NCI-H69 (cell line): ENCODE measurements around the gene BRPF1.

ENCODE experiments used
- DNase-seq: peaks from one replicate; lab custom pipeline; 2025; lab: John Stamatoyannopoulos, UW

The BRPF1 gene

DNA sequence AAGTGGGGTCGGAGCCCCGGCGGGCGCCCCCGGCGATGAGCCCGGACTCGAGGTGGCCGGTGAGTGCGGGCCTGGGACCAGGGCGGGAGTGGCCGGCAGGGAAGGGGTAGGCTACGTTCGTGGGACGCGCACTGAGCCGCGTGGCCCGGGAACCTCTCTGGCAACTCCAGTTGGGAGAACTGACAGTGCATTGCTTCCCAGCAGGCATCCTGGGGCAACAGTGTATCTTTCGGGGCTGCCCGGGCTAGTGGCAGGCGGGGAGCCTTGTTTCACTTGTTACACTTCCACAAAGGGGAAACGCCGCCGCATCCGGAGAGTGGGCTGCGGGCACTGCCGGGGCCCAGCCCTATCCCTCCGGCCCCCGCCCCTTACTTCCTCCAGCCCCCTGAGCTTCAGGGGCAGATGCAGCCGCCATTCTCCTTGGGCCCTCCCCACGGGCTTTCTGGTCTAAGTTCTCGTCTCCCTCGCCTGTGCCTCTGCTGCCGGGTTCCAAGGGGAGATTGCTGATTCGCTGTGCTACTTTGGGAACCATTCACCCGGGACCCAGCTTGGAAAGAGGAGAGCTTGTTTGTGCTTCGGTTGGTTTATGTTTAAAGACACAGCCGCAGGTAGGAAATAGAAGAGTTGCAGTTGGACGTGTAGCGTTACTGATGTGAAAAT, 675 bp downstream of the BRPF1 start:
- DNase-seq: peak; percentile 16

- no peak for DNase-seq
Observed at GRCh38 chr3:9732740-9733115, 1.2 kb downstream of the BRPF1 start.

GRCh38 chr3:9736831-9737230, 5.3 kb downstream of the BRPF1 start:
- DNase-seq: no peak

DNA sequence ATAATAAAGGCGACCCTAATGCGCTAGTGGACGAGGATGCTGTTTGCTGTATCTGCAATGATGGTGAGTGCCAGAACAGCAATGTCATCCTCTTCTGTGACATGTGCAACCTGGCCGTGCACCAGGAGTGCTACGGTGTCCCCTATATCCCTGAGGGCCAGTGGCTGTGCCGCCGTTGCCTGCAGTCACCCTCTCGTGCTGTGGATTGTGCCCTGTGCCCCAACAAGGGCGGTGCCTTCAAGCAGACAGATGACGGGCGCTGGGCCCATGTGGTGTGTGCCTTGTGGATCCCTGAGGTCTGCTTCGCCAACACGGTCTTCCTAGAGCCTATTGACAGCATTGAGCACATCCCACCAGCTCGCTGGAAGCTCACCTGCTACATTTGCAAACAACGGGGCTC, 7.6 kb downstream of the BRPF1 start:
- DNase-seq: no peak

DNA sequence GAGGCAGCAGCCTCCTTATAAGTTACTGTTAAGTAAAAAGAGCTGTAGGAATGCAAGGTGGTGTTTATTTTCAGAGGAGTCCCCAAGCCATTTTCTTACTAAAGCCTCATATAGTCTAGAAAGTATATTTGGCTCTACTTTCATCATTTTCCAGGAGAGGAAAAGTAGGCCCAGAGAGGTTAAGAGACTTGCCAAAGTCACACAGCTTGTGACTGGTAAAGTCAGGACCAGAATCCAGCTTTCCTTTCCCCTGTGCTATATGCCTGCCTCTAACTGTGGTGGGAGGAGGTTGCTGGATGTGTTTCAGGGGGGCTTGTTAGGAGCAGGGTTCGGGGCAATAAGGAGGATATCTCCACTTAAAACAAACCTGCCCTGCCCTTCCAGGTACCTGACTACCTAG, 11.0 kb downstream of the BRPF1 start:
- DNase-seq: no peak

DNA sequence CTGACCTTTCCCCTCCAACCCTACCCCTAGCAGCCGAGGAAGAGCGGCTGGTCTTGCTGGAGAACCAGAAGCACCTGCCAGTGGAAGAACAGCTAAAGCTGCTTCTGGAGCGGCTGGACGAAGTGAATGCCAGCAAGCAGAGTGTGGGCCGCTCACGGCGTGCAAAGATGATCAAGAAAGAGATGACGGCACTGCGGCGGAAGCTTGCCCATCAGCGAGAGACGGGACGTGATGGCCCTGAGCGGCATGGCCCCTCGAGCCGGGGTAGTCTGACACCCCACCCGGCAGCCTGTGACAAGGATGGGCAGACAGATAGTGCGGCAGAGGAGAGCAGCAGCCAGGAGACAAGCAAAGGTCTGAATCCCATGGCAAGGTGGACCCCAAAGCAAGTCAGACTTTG, 12.0 kb downstream of the BRPF1 start:
- no peak for DNase-seq

DNA sequence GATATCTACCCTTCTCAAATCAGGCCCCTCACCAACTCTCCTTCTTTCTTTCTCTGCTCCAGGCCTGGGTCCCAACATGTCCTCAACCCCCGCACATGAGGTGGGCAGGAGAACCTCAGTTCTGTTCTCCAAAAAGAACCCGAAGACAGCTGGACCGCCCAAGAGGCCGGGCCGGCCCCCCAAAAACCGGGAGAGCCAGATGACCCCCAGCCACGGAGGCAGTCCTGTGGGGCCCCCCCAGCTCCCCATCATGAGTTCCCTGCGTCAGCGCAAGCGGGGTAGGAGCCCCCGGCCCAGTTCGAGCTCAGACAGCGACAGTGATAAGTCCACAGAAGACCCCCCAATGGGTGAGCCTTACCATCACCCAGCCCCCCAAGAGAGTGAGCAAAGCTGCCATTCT, 12.6 kb downstream of the BRPF1 start:
- no peak for DNase-seq

DNA sequence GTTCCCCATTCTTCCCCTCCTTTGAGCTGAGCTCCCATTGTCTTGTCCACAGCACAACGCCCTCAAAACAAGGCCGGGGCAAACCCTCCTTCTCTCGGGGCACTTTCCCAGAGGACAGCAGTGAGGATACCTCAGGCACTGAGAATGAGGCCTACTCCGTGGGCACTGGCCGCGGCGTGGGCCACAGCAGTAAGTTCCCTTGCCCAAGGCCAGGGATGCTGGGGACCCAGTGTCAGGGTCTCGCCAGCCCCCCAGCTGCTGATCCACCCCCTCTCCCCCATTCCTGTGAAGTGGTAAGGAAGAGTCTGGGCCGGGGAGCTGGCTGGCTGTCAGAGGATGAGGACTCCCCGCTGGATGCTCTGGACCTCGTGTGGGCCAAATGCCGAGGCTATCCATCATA, 14.0 kb downstream of the BRPF1 start:
- no peak for DNase-seq

DNA sequence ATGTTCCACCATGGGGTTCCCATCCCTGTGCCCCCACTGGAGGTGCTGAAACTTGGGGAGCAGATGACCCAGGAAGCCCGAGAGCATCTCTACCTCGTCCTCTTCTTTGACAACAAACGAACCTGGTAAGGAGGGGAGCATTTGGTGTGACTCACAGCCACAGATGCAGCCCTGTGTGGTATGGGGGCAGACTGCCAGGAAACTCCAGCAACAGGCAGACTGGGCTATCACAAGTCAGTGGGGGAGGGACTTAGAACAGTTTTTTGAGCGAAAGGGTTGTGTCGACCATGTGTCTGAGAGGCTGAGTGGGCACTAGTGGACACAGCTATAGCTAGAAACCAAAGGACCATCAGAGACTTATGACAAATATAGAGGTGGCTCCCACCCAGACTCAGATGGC, 14.8 kb downstream of the BRPF1 start:
- no peak for DNase-seq

GRCh38 chr3:9747267-9747666, 15.7 kb downstream of the BRPF1 start:
- no peak for DNase-seq

DNA sequence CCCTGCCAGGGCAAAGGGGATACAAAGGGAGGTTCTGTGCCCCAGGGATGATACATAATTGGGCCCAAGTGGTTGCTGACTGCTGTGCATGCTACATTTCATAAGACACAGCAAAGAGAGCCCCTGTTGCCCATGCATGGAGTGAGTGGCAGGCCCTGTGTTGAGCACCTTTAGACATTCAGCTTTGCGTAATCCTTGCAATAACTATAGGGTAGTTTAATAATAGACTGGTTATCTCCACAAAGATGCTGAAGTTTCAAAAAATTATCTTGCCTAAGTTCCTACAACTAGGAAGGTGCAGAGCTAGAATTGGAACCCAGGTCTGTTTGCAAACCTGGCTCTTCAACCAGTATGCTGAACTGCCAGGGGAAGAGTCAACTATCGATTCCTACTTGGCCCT, 16.5 kb downstream of the BRPF1 start:
- no peak for DNase-seq

GRCh38 chr3:9749296-9749644, 17.7 kb downstream of the BRPF1 start:
- DNase-seq: no peak

GRCh38 chr3:9749645-9750555, 18.4 kb downstream of the BRPF1 start, which contains the start of gene OGG1:
Gene OGG1, plus strand, starts transcription at chr3:9749952. Its CDS starts 335 bp downstream, at chr3:9750287.
- peak; percentile 97 for DNase-seq

DNA sequence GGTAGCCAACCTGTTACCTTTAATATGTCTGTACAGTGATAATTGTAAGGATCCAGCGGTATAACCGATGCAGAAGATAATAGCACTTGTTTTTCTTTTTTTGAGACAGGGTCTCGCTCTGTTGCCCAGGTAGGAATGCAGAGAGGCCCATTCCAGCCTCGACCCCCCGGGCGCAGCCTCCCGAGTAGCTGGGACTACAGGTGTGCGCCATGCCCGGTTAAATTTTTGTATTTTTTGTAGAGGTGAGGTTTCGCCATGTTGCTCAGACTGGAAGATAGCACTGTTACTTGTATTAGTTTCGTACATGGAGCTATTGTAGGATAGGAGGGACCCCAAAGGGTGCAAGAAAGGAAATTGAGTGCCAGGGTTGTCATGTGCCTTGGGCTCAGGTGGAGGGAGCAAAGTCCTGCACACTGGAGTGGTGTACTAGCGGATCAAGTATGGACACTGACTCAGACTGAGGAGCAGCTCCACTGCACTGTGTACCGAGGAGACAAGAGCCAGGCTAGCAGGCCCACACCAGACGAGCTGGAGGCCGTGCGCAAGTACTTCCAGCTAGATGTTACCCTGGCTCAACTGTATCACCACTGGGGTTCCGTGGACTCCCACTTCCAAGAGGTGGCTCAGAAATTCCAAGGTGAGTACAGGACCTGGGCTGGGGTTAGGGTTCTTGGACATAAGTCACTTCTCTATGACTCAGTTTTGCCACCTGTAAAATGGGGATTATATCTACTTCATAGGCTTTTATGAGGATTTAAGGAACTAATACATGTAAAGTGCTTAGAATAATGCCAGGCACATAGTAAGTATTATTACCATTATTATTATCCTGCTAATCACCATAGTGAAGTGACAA, 19.2 kb downstream of the BRPF1 start:
- no peak for DNase-seq

DNA sequence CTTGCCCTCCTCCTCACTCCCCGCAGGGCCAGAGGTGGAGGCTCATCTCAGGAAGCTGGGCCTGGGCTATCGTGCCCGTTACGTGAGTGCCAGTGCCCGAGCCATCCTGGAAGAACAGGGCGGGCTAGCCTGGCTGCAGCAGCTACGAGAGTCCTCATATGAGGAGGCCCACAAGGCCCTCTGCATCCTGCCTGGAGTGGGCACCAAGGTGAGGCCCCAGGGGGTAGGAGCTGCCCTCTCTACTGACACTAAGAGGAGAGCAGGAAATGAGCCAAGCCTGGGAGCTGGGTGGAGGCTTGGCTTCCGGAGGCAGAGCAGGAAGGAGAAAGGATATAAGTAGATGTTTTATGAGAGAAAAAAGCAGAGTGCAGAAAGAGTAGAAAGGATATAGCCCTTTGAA, 23.1 kb downstream of the BRPF1 start:
- DNase-seq: no peak

DNA sequence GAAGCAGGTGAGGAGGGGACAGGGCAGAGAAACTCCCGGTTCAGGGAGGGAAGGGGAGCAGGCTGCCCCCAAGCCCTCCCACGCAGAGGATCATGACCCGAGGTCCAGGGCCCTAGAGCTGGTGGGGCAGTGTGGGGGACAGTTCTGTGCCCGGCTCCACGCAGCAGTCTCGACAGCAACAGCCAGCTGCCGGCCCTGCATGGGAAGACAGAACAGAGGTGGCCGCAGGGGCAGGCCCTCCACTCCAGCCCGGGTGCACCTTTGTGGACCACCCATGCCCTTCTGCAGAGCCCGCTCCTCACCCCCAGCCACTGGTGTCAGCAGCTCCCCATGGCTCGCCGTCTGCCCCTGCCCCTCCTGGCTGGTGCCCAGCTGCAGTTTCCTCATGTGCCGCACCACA, 25.9 kb downstream of the BRPF1 start:
- no peak for DNase-seq

DNA sequence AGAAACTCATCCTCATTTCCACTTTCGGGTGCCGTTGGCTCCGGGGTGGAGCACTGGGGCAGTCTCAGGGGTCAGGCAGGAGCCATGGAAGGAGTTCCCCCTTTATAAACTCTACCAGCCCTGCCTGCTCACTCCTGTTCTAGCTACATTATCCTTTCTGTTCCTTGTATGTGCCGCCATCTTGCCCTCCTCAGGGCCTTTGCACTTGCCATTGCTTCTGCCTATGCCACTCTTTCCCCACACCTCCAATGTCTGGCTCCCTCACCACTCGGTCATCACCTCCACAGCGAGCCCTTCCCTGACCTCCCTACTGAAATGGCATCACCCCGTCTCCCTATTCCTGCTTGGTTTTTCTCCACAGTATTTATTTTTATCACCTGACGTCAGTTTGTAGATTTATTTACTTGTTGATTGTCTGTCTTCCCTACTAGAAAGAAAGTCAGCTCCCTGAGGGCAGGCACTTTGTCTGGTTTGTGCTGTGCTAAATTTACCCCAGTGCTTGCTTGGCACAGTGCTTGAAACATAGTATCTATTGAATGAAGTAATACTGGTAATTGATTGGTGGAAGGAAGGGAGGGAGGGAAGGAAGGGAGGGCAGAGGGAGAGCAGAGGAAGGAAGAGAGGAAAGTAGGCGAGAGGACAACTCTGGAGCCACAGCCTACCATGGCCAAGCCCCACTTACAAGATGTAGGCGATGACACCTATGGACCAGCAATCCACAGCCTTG, 29.4 kb downstream of the BRPF1 start:
- no peak for DNase-seq

GRCh38 chr3:9761919-9762318, 30.4 kb downstream of the BRPF1 start:
- DNase-seq: no peak

DNA sequence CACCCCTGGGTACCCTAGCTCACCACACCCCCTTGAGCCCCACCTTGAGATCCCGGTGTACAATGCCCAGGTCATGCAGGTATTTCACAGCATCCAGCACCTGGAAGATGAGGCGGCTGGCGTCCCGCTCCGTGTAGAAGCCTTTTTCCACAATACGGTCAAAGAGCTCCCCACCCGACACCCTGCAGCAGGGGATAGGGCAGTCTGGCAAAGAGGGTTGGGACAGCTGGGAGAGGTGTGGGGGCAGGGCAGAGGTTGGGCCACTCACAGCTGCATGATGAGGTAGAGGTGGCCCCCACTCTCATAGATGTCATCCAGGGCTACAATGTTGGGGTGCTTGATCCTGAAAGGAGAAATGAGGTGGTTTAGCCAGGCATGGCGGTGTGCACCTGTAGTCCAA, 31.3 kb downstream of the BRPF1 start:
- no peak for DNase-seq

GRCh38 chr3:9765865-9766264, 34.3 kb downstream of the BRPF1 start:
- DNase-seq: peak; percentile 6

GRCh38 chr3:9767418-9767817, 35.9 kb downstream of the BRPF1 start:
- DNase-seq: no peak
